SIG-M5 treated with dmso at 0.1 percent for 504 hours (cell line): Measurements from ENCODE around the gene COL4A1.

Experiments
- DNase-seq: peaks from one replicate; lab custom pipeline; 2025; ENCODE audit not compliant: unreplicated experiment; lab: John Stamatoyannopoulos, UW

Gene COL4A1

DNA sequence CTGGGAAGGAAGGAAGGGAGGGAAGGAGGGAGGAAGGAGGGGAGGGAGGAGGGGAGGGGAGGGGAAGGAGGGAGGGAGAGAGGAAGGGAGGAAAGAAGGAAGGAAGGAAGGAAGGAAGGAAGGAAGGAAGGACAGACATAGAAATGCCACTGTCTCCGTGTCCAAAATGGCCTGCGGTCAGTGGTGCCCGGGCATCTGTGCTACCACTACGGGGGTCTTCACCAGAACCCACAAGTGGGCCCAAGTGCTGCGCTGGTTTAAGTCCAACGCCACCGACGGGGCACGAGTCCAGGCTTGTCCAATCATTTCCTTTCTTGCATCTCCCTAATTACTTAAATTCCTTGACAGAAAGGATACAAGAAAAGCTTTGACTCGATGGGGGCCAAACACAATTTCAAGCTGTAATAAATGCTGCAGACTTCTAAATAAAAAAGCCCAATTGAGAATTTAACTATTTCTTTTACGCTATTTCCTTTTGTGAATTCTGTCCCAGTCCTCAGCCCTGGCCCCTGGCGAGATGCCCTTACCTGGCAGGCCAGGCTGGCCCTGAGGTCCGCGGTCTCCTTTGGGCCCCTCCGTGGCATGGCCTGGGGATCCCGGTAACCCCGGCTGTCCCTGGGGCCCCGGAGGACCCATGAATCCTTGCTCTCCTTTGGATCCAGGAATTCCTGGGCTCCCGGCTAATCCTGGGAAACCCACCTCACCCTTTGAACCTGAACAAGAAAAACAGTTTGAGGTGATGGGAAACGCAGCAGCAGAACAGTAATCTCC is 136.8 kb downstream of the COL4A1 start:
- DNase-seq: no peak

DNA sequence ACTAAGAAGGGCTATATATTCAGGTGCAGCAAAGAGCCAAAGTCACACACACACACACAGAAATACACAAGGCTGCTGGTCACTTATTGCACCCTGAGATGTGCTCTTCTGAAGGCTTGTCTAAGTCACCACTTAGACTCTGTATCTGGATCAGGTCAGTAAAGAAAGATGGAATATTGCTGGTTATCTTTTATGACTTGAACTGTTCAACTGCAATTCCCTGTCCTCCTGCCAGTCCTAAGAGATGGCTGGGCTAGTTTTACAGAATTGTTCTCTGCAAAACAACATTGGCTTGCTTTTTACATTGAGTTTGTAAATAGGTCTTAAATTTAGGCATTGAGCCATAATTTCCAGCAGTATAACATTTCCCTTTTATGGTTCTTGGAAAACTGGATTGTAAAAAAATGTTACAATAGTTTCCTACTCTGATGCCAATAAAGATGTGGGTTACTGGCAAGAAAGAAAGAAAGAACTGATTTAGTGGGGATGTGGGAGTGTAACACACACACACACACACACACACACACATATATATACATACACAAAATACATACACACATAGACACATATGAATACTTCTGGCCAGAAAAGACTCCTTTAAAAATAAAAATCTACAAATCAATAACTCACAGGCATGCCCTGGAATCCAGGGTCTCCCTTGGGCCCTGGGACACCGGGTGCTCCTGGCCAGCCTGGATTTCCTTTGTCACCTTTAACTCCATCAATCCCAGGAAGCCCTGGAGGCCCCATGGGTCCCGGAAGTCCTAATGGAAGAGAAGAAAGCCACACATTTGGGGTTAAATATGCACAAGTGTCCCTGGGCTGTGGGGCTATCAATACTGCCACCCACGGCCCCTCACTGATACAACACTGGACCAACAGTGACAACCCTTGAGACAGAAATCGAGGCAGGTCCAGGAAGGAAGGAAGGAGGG is 137.7 kb downstream of the COL4A1 start:
- DNase-seq: no peak

DNA sequence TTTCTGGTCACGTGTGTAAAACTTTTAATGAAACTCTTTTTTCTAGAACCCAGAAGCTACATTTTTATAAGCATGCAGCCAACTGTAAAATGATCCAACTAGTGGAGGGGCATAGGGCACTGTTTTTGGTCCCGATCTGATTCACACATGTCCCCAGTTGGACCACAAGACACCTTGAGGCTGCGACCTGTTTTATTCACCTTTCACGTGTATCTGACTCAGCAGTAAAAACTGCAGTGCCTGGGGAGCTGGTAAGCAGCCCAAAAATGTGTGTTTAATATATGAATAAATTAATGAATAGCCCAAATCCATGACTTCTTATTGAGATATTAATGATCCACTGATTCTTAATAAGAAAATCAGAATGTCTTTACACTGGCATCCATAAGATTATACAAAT is 140.4 kb downstream of the COL4A1 start:
- no peak for DNase-seq

DNA sequence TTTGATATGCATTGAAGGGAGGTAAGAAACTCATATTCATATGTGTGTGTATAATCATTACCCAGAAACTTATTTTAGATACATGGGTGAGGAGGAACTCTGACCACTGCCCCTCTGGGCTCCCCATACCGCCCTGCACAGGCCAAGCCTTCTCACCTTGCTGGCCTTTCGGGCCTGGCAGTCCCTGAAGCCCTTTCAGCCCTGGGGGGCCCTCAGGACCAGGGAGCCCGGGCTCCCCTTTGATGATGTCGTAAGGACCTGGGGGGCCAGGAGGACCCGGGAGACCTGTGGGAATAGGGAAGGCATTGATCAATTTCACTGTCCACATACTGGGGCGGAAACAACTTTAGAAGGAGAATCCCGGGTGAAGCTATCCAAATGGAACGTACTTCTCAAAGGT is 142.3 kb downstream of the COL4A1 start:
- DNase-seq: no peak

DNA sequence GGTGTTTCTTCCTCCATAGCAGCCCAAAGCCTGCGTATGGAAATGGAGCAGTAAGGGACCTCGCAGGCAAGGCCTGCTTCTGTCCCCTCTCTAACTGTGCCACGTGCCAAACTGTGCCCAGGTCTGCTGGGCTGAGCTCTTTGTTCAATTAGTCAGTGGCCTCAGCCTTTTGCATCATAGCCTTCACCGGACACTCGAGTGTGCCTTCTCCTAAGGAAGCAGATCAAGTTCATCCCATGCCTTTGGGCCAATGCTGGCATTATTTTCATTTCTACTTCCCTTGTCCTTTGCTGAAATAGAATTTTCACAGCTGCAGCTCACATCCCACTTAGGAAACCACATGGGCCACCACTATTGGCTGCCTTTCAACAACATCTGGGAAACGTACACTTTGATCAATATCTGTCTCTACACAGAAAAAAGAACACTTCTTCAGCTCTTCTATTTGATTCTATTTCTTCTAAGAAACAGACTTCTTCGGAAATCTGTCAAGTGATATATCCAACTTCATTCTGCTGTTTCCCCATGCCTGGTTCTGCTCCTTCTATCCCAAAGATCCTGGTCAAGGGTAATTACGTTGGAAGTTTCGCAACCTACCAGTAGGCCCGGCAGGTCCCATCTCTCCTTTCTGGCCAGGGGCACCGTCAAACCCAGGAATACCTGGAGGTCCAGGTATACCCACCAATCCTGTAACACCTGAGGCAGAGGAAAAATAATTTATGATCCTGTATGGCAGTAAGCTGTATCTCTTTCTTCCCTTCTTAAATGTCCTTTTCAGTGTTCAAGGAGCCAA is 143.9 kb downstream of the COL4A1 start:
- DNase-seq: no peak

DNA sequence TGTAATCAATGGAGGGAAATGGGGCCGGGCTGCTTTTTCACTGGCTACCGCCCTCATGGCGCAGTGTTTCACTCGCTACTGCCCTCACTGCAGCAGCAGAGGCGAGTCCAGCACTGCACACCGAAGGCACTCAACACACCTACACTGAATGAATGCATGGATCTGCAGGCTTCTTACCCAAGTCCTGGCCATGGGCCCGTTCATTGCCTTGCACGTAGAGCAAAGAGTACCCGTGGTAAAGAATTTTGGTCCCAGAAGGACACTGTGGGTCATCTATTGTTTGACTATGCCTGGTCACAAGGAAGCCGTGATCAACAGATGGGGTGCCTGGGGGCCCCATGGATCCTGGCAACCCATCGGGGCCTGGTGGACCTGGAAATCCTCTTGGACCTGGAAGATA is 144.9 kb downstream of the COL4A1 start:
- no peak for DNase-seq

DNA sequence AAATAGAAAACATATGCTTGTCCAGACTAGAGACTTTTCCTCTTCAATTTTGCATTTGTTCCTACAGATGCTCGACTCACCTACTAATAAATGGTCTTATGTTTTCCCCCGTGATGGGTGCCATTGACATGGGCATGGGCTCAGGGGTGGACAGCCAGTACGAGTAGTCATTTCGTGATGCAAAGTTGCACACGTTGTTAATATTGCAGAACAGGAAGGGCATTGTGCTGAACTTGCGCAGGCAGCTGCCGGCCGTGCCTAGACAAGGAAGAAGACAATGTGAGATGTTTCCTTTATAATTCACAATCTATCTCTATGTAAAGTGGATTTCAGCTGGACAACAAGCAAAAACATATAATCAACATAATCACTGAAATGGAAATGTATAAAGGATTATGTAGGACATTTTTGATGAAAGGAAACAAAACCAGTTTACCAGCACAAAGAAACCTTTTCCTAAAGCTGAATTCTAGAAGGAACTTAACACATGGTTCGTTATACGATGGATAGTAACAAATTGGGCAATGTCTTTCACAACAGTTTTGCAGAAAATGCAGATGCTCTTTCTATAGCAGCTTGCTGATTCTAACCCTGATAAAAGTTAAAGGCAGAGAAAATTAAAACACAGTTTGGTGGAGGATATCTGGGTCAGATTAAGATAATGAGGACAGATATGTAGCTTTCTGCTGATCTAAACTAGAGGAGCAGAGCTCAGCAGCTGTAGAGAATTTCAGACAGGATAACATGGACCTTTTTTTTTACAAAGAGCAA is 145.7 kb downstream of the COL4A1 start:
- DNase-seq: peak; percentile 95

DNA sequence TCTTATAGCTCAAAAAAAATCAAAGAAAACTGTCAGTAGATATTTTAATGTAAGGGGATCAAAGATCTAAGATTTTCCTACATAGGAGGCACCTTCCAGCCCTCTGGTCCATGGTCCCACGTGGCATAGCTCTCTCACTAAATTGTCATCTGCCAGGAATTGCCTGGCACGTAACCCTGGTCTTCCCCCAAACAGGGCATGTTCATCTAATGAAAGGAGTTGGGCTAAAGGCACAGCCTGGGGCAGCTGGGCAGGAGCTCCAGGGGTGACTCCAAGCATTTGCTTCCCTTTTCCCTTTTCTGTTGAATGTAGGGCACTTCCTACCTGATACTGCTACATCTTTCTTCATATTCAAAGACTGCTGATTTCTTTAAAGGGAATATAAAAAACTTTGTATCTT is 148.7 kb downstream of the COL4A1 start:
- no peak for DNase-seq

DNA sequence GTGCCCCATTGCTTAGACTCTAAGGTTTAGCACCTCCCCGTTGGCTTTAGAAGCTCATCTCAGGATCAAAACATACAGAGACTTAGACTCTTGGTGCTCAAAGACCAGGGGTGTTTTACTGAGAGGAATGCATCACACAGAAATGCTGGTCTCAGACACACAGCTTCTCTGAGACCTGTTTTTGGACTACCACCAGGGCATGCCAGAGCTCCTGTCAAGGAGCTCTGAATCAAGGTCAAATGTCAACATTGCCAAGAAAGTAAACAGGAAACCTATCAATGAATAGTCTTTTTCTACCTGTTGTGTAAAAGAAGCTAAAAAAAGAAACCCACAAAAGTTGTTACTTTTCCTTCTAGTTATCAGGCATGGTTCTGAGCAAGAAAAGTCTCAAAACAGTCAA is 149.2 kb downstream of the COL4A1 start:
- no peak for DNase-seq

DNA sequence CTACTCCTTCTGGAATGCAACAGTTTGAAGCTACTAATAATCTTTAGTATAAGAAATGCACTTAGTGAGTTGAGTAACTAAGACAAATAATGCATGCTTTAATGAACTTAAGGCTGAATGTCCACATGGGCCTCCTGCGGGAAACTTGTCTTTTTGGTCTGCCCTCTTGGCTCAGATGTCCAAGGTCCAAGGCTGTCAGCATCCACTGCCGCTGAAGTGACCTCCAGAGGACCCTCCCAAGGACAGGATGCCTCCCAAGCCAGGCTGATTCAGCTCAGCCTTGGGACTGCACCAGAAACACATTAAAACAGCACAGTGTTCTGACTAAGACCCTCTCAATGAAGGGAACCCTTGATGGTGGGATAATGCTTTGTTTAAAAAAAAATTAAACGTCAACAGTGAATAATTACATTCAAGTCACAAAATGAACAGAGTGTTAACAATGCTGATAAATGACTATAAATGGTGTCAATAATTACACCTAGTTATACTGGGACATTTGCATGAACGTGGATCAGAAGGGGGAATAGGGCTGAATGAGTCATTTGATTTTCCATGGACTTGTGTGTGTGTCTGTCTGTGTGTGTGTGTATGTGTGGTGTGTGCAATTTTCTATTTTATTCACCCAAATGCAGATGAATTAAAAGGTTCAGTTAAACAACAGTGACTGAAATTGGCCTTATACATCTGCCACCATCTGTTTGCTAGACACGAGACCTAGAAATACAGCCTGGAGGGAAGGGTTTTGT is 150.5 kb downstream of the COL4A1 start:
- DNase-seq: no peak

DNA sequence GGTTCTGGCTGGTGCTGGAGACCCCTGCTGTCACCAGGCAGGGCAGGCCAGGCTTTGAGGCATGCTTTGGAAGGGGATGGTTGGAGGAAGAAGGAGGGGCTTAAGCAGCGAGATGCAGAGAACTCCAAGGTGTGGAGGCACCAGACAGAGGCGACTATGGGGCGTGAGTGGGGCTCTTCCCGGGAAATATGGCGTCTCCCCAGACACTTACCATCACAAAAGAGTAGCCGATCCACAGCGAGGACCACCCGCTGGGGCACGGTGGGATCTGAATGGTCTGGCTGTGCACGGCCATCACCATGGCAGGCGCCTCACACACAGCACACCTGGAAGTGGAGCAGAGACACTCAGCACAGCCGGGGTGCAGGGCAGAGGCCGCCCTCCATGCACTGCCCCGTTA is 151.9 kb downstream of the COL4A1 start:
- DNase-seq: no peak

DNA sequence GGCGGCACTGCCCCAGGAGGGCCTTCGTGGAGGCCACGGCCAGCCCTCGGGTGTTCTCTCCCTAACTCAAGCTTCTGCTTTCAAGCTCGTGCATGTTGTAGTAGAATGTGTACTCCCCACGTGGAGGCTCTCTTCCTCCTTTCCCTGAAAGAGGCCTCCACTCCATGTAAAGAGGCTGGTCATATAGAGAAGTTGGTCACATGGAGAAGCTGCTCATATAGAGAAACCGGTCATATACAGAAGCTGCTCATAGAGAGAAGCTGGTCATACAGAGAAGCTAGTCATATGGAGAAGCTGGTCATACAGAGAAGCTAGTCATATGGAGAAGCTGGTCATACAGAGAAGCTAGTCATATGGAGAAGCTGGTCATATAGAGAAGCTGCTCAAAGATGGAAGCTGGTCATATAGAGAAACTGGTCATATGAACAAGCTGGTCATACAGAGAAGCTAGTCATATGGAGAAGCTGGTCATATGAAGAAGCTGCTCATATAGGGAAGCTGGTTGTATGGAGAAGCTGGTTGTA is 152.5 kb downstream of the COL4A1 start:
- DNase-seq: peak; percentile 26

DNA sequence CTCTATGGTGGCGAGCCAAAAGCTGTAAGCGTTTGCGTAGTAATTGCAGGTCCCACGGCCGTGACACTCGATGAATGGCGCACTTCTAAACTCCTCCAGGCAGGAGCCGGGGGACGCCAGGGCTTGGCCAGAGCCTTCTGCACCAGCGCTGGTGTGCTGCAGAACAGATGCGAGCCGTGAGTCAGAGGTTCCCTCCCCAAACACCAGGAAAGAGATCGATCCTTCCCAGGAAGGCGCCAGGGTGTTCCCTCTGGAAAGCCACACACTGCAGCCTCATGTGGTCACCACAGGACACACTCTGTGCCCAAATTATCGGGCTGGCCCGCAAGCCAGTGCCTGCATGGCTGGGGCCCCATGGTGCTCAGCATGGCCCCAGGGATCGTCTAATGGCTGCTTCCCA is 154.6 kb downstream of the COL4A1 start:
- DNase-seq: no peak

DNA sequence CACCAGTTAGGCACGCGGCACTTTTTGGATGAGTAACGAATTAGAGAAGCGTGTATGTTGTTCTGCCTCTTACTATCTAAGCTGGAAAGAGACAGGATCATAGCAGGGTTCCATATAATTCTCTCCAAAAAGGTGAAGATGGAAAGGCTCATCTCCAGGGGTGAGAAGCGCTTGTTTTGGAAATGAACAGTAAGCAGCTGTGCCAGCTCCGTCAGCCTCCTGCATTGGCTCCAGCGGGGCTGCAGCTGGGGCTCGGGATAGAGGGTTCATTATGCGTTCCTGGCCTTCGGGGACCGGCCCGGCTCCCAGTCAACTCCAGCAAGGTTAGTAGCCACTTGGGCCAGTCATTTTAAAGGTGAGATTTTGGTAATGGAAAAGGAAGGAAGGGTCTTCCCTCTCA is 155.5 kb downstream of the COL4A1 start:
- no peak for DNase-seq

DNA sequence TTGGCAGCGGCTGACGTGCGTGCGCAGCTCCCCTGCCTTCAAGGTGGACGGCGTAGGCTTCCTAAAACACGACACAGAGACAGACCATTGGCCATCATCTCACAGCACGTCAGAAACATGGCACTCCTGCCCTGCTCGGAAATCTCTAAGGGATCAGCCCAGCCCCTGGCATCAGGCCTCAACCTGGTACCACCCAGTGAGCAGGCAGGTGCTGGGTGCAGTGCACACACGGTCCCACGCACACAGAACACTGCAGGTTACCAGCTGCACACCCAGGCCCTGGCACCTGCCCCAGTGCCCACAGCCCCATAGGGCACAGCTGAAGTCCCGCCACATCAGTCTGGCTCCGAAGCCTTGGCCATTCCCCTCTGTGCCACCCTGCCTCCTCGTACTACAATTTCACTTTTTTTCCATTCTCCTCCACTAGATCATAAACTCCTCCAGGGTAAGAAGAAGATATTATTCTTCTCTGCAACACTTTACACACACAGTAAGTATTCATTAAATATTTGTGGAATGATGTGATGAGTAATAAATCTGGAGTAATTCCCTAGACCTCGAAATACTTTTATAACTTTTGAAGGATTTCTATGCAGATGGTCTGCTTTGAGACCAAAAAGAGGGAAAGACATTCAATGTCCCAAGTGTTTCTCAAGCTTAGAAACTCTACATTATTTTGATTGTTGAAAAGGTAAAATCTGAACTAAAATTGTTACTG is 156.4 kb downstream of the COL4A1 start:
- no peak for DNase-seq

DNA sequence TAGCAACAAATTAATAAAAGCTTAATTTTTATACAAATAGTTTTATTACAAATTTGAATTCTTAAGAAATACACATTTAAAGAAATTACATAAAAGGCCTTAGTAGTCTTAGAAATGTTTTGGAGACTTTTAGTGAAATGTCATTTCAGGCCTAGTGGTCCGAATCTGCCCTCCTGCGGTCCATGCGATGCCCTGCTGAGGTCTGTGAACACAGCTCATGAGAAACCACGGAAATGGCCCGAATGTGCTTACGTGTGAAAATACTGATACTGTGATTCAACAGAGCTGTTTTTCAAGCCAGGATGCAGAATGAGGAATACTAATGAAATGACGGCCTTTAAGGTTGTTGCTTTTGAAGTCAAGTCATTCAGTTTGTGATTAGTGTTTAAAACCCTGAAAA is 157.9 kb downstream of the COL4A1 start:
- no peak for DNase-seq

DNA sequence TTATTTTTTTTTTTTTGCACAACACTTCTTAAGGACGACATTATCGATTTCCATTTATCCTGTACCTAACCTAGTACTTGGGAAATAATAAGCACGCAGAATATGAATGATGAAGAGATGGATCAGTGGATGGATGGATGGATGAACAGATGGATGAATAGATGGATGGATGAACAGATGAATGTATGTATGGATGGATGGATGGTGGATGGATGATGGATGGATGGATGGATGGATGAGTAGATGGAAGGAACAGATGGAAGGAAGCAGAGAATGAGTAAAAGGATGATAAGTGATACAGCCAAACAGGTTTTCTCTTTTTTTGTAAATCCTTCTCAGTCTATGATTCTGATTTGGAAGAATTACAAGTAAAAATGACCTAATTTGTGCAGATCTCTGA is 166.9 kb downstream of the COL4A1 start:
- no peak for DNase-seq

DNA sequence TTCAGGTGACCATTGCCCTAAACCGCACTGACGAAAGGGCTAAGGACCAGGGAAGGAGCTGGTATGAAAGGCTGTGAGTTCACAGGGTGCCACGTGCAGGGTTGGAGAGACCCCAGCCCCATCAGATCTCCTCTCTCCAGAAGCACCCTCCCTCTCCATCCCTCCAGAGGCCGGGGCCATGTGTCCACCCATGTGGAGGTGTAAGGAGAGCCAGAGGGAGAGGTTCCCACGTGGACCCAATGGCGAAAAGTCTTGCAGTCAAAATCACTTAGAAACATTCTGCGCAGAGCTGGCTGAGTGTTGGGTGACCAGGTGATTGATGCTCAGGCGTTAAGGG is 168.3 kb downstream of the COL4A1 start:
- no peak for DNase-seq

DNA sequence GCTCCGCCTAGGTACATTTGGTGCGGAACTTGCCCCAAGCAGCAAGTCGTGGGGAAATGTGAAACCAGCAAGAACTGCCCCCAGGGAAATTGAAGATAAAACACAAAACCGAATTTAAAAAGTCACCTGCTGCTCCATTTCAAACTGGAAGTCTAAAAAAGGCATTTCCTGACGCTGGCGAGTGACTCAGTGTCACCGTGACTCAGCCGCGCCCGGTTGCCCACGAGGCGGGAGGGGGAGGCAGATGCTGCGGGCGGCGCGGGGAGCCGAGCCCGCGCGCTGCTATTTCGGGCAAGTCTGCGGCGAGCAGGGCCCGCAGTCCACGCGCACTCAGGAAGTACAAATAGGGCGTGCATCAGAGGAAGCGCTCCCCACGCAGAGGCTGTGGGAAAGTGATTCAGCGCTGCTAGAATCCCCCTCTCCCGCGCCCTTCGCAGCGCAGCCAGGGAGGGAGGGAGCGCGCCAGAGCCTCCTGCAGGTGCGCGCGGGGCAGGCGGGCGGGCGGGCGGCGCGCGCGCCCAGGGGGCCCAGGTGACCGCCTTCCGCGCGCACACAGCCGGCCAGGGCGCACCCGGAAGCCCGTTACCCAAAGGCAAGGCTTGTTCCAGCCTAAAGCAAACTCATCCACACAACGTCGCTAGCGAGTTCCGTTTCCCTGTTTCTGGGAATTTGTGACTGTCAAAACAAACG is 168.8 kb downstream of the COL4A1 start:
- peak; percentile 93 for DNase-seq
